GM12878 (cell line): ENCODE results near the gene CASP10. TPM values are rescaled to one million over a fixed set of nuclear protein-coding genes. Genes with fewer than 3 reads are reported as not detected.

ENCODE experiments used
- BACH1 ChIP-seq: fragments of 450-650 bp; IDR thresholded peaks from 2 replicates; pipeline ENCODE4 v1.6.1; 2017; ENCODE audit warnings: mild to moderate bottlenecking, borderline replicate concordance
- CBX3 ChIP-seq: fragments of 200-600 bp; sonication (generic); IDR thresholded peaks from 2 replicates; pipeline ENCODE4 v1.6.1; 2016; ENCODE audit warnings: low read depth, borderline replicate concordance
- HDAC6 ChIP-seq: fragments of 200-600 bp; sonication (generic); IDR thresholded peaks from one replicate; pipeline ENCODE4 v1.8.0; 2017; ENCODE audit warnings: antibody characterized with exemption; ENCODE audit not compliant: unreplicated experiment
- IKZF1 ChIP-seq: fragments of 450-650 bp; conservative IDR thresholded peaks from 2 replicates; pipeline ENCODE4 v1.6.1; 2017; ENCODE audit warnings: antibody characterized with exemption, mild to moderate bottlenecking
- KAT2A ChIP-seq: conservative IDR thresholded peaks from 2 replicates; pipeline ENCODE4 v1.6.1; 2011; ENCODE audit warnings: low read depth, low read length; ENCODE audit not compliant: control insufficient read depth
- NFYA ChIP-seq: IDR thresholded peaks from 2 replicates; pipeline ENCODE4 v1.6.1; 2011; ENCODE audit warnings: low read depth, mild to moderate bottlenecking, low read length, improper control_type of control experiment, borderline replicate concordance
- POU2F2 ChIP-seq: IDR thresholded peaks from 3 replicates; pipeline ENCODE4 v1.6.1; 2011; ENCODE audit warnings: low read depth, mild to moderate bottlenecking, low read length, borderline replicate concordance
- SREBF2 ChIP-seq: IDR thresholded peaks from 2 replicates; pipeline ENCODE4 v1.6.1; 2012; ENCODE audit warnings: mild to moderate bottlenecking, low read length
- TCF7 ChIP-seq: IDR thresholded peaks from 2 replicates; pipeline ENCODE4 v1.6.1; 2014; ENCODE audit warnings: antibody characterized with exemption, borderline replicate concordance
- YY1 ChIP-seq: IDR thresholded peaks from 2 replicates; pipeline ENCODE4 v1.6.1; 2011; ENCODE audit warnings: low read depth, mild to moderate bottlenecking, low read length
- ZNF207 ChIP-seq: fragments of 450-650 bp; IDR thresholded peaks from 2 replicates; pipeline ENCODE4 v1.6.1; 2014; ENCODE audit warnings: antibody characterized with exemption, mild to moderate bottlenecking, borderline replicate concordance
- polyA plus RNA-seq, 11 experiments: library from polyadenylated mRNA; depleted of rRNA in 4 of 11; unstranded in 6 of 11; stranded (reverse) in 5 of 11; fragments of >200 nt; fragmentation: Nextera tagmentation in 4 of 11; fragmentation: Illumina TruSeq in 1 of 11; extraction: Ambion mirVana in 4 of 11; extraction: Trizol in 1 of 11; gene quantifications; 1 replicate in 1 of 11; 2 replicates in 10 of 11; pipeline versions ENCODE4 v1.2.1 to v1.2.3, GENCODE V29; 2011 to 2016; ENCODE audit warnings: inconsistent platforms in 2 of 11, missing spikeins in 2 of 11, low read depth in 1 of 11
- total RNA-seq, 4 experiments: library from RNA; depleted of rRNA in 3 of 4; stranded (reverse); fragments of >200 nt in 3 of 4; fragmentation: Illumina TruSeq in 1 of 4; extraction: Trizol in 1 of 4; gene quantifications; 2 replicates each; pipeline versions ENCODE4 v1.2.1 to v1.2.3, GENCODE V29; 2013 to 2021
- TF ChIP-seq, protein P1 (sequence below): fragments of 450-650 bp; IDR thresholded peaks from 2 replicates; pipeline ENCODE4 v1.6.1; 2017; ENCODE audit warnings: mild to moderate bottlenecking, moderate library complexity
- TF ChIP-seq, protein P2 (sequence below): IDR thresholded peaks from 2 replicates; pipeline ENCODE4 v1.6.1; 2011; ENCODE audit warnings: mild to moderate bottlenecking, low read depth, low read length, moderate library complexity; ENCODE audit not compliant: insufficient replicate concordance

The CASP10 gene
- total and polyA plus RNA-seq, 10 of the 15 experiments (the other 5 are each of a cell fraction or from before 2014, with no cell fraction given) = 7.2 to 14.1 (median 10.8) TPM

DNA sequence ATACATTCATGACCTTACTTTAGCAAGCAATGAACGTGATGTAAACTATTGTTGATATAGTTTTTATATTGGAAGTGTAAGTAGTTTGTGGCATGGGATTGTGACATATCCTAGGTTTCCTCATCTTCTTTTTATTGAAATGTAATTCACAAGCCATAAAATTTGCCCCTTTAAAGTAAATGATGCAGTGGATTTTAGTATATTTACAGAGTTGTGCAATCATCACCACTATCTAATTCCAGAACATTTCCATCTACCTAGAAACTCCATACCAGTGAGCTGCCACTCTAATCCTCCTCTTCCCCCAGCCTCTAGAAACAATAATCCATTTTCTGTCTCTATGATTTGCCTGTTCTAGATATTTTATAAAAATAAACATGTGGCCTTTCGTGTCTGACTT, 10.7 kb upstream of the CASP10 start (continued):
- TF ChIP-seq, protein P1, sequence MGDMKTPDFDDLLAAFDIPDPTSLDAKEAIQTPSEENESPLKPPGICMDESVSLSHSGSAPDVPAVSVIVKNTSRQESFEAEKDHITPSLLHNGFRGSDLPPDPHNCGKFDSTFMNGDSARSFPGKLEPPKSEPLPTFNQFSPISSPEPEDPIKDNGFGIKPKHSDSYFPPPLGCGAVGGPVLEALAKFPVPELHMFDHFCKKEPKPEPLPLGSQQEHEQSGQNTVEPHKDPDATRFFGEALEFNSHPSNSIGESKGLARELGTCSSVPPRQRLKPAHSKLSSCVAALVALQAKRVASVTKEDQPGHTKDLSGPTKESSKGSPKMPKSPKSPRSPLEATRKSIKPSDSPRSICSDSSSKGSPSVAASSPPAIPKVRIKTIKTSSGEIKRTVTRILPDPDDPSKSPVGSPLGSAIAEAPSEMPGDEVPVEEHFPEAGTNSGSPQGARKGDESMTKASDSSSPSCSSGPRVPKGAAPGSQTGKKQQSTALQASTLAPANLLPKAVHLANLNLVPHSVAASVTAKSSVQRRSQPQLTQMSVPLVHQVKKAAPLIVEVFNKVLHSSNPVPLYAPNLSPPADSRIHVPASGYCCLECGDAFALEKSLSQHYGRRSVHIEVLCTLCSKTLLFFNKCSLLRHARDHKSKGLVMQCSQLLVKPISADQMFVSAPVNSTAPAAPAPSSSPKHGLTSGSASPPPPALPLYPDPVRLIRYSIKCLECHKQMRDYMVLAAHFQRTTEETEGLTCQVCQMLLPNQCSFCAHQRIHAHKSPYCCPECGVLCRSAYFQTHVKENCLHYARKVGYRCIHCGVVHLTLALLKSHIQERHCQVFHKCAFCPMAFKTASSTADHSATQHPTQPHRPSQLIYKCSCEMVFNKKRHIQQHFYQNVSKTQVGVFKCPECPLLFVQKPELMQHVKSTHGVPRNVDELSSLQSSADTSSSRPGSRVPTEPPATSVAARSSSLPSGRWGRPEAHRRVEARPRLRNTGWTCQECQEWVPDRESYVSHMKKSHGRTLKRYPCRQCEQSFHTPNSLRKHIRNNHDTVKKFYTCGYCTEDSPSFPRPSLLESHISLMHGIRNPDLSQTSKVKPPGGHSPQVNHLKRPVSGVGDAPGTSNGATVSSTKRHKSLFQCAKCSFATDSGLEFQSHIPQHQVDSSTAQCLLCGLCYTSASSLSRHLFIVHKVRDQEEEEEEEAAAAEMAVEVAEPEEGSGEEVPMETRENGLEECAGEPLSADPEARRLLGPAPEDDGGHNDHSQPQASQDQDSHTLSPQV = no peak
- TF ChIP-seq YY1 (no peak), KAT2A (no peak), HDAC6 (no peak), NFYA (no peak), BACH1 (no peak), ZNF207 (no peak), CBX3 (no peak), TCF7 (no peak), IKZF1 (no peak), POU2F2 (no peak), SREBF2 (no peak)
- TF ChIP-seq, protein P2, sequence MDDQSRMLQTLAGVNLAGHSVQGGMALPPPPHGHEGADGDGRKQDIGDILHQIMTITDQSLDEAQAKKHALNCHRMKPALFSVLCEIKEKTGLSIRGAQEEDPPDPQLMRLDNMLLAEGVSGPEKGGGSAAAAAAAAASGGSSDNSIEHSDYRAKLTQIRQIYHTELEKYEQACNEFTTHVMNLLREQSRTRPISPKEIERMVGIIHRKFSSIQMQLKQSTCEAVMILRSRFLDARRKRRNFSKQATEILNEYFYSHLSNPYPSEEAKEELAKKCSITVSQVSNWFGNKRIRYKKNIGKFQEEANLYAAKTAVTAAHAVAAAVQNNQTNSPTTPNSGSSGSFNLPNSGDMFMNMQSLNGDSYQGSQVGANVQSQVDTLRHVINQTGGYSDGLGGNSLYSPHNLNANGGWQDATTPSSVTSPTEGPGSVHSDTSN = no peak
